Tibial nerve (tissue), 4 donors: ENCODE data around the gene RNF144B.
"Not testable (repeated sequence)": the region's sequence is repeated elsewhere in the genome, so short reads cannot be mapped to it uniquely, and the experiment has no call there.

Experiments used
- EP300 ChIP-seq, 2 donors: sonication (generic); formaldehyde crosslinking; IDR thresholded peaks; one replicate each; pipeline ENCODE4 v1.6.1; 2017; ENCODE audit warnings: antibody characterized with exemption in 2 of 2, mild to moderate bottlenecking in 1 of 2
- POLR2A ChIP-seq, 2 donors: fragments of 450-650 bp; IDR thresholded peaks; one replicate each; pipeline ENCODE4 v1.6.1; 2017; ENCODE audit warnings: antibody characterized with exemption in 2 of 2, mild to moderate bottlenecking in 2 of 2, moderate library complexity in 2 of 2
- TF ChIP-seq, protein P1 (sequence below), 5 experiments: fragments of 200-600 bp in 3 of 5; fragments of 450-650 bp in 2 of 5; sonication (generic) in 3 of 5; IDR thresholded peaks; one replicate each; pipeline ENCODE4 v1.5.1; 2016 to 2019; ENCODE audit warnings: antibody characterized with exemption in 5 of 5, mild to moderate bottlenecking in 3 of 5, moderate library complexity in 2 of 5

DNA sequence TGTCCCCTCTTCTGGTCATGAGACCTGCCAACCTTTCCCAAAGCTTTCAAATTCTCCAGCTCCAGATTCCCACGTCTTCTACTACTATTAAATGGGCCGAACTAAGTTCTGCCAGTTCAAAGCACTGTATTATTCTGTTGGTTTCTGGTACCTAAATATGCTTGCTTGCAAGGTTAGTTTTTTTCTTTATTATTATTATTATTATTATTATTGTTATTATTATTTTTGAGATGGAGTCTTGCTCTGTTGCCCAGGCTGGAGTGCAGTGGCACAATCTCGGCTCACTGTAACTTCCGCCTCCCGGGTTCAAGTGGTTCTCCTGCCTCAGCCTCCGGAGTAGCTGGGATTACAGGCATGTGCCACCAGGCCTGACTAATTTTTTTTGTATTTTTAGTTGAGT, 17.8 kb downstream of the RNF144B start:
- TF ChIP-seq, protein P1, sequence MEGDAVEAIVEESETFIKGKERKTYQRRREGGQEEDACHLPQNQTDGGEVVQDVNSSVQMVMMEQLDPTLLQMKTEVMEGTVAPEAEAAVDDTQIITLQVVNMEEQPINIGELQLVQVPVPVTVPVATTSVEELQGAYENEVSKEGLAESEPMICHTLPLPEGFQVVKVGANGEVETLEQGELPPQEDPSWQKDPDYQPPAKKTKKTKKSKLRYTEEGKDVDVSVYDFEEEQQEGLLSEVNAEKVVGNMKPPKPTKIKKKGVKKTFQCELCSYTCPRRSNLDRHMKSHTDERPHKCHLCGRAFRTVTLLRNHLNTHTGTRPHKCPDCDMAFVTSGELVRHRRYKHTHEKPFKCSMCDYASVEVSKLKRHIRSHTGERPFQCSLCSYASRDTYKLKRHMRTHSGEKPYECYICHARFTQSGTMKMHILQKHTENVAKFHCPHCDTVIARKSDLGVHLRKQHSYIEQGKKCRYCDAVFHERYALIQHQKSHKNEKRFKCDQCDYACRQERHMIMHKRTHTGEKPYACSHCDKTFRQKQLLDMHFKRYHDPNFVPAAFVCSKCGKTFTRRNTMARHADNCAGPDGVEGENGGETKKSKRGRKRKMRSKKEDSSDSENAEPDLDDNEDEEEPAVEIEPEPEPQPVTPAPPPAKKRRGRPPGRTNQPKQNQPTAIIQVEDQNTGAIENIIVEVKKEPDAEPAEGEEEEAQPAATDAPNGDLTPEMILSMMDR (IDR thresholded peaks at IDR 0.05) = not testable (repeated sequence)
- not testable (repeated sequence) for TF ChIP-seq POLR2A, EP300 (IDR thresholded peaks at IDR 0.05)
